Keratinocyte (primary cell): ENCODE data around the gene TEKTIP1. TPM values are rescaled to one million over a fixed set of nuclear protein-coding genes. Genes with fewer than 3 reads are reported as not detected.

ENCODE experiments used
- DNase-seq: peaks from one replicate; pipeline ENCODE4 v3.0.0-alpha.2; 2011; ENCODE audit warnings: low read depth, missing footprints, low spot score
- FAIRE-seq: peaks from 2 replicates; lab custom pipeline; 2011; peaks lifted over from hg19 to GRCh38; lab: Jason Lieb, UNC
- H2AFZ ChIP-seq: 2 replicates; pipeline ENCODE4 v1.6.0; 2012; ENCODE audit warnings: low read length, control low read depth, inconsistent platforms; ENCODE audit not compliant: control insufficient read depth
- H3K27ac ChIP-seq: 2 replicates; pipeline ENCODE4 v1.5.1; 2011; ENCODE audit warnings: low read length; ENCODE audit not compliant: control insufficient read depth, insufficient read depth
- H3K27me3 ChIP-seq: 3 replicates; pipeline ENCODE4 v1.6.0; 2011; ENCODE audit warnings: low read length; ENCODE audit not compliant: control insufficient read depth, insufficient read depth; ENCODE audit errors: extremely low read depth
- H3K36me3 ChIP-seq, 2 experiments: 2 replicates in 1 of 2; 3 replicates in 1 of 2; pipeline ENCODE4 v1.5.1; 2011; ENCODE audit warnings: low read length in 2 of 2, mild to moderate bottlenecking in 1 of 2; ENCODE audit not compliant: control insufficient read depth in 2 of 2, insufficient read depth in 2 of 2; ENCODE audit errors: extremely low read depth in 1 of 2
- H3K4me1 ChIP-seq: 3 replicates; pipeline ENCODE4 v1.5.1; 2011; ENCODE audit warnings: low read length; ENCODE audit not compliant: control insufficient read depth, insufficient read depth; ENCODE audit errors: extremely low read depth
- H3K4me2 ChIP-seq: 3 replicates; pipeline ENCODE4 v1.6.0; 2011; ENCODE audit warnings: low read depth, low read length; ENCODE audit not compliant: control insufficient read depth, insufficient read depth; ENCODE audit errors: extremely low read depth
- H3K4me3 ChIP-seq, 3 experiments: fragments of 200-600 bp in 1 of 3; sonication (generic) in 1 of 3; 2 replicates in 2 of 3; 3 replicates in 1 of 3; pipeline ENCODE4 v1.5.1; 2011 to 2016; ENCODE audit warnings: low read length in 3 of 3, mild to moderate bottlenecking in 3 of 3, control low read depth in 2 of 3, inconsistent platforms in 1 of 3, low read depth in 1 of 3, mixed read lengths in 1 of 3, mixed run types in 1 of 3, moderate library complexity in 1 of 3; ENCODE audit not compliant: control insufficient read depth in 2 of 3, insufficient read depth in 2 of 3; ENCODE audit errors: extremely low read depth in 1 of 3
- H3K79me2 ChIP-seq: 2 replicates; pipeline ENCODE4 v1.6.0; 2012; ENCODE audit warnings: low read length; ENCODE audit not compliant: control insufficient read depth, insufficient read depth
- H3K9ac ChIP-seq: 3 replicates; pipeline ENCODE4 v1.6.0; 2011; ENCODE audit warnings: low read length; ENCODE audit not compliant: control insufficient read depth, insufficient read depth; ENCODE audit errors: extremely low read depth
- H3K9me1 ChIP-seq: 3 replicates; pipeline ENCODE4 v1.6.0; 2011; ENCODE audit warnings: low read length; ENCODE audit not compliant: control insufficient read depth, insufficient read depth; ENCODE audit errors: extremely low read depth
- H3K9me3 ChIP-seq: 2 replicates; pipeline ENCODE4 v1.5.1; 2012; ENCODE audit warnings: low read depth, low read length; ENCODE audit not compliant: control insufficient read depth
- H4K20me1 ChIP-seq: 3 replicates; pipeline ENCODE4 v1.6.0; 2011; ENCODE audit warnings: low read length; ENCODE audit not compliant: control insufficient read depth, insufficient read depth; ENCODE audit errors: extremely low read depth
- EZH2 ChIP-seq: IDR thresholded peaks from one replicate; pipeline ENCODE4 v1.6.1; 2012; ENCODE audit warnings: inconsistent platforms, mild to moderate bottlenecking, low read length, moderate library complexity
- dilution Hi-C: fragments of 300-500 bp; cut with MboI; formaldehyde crosslinking; loops from one replicate; pipeline ENCODE4 v1.7.0; 2020; ENCODE audit warnings: low sequenced_read_pairs; ENCODE audit not compliant: extremely low pct_ligation_motif_present
- polyA plus RNA-seq, 5 experiments: library from polyadenylated mRNA; depleted of rRNA in 3 of 5; stranded (reverse) in 3 of 5; stranded (forward) in 1 of 5; unstranded in 1 of 5; fragments of >200 nt; gene quantifications; 1 replicate in 1 of 5; 2 replicates in 3 of 5; 3 replicates in 1 of 5; pipeline versions ENCODE4 v1.2.1 to v1.2.3, GENCODE V29; 2011 to 2012; ENCODE audit warnings: missing spikeins in 2 of 5, low read depth in 1 of 5, low replicate concordance in 1 of 5
- TF ChIP-seq, protein P1 (sequence below), 3 experiments: IDR thresholded peaks in 1 of 3; conservative IDR thresholded peaks in 1 of 3; optimal IDR thresholded peaks in 1 of 3; 2 replicates in 2 of 3; 3 replicates in 1 of 3; pipeline versions ENCODE3 to v1.5.1; 2011; ENCODE audit warnings: low read length in 3 of 3, mild to moderate bottlenecking in 3 of 3, moderate library complexity in 2 of 3, control low read depth in 1 of 3, inconsistent platforms in 1 of 3; ENCODE audit not compliant: insufficient read depth in 2 of 3; ENCODE audit errors: extremely low read depth in 1 of 3

Gene TEKTIP1
- polyA plus RNA-seq, 1 donor (not counting 4 experiments of a cell fraction or from before 2014, with no cell fraction given), result not detected

DNA sequence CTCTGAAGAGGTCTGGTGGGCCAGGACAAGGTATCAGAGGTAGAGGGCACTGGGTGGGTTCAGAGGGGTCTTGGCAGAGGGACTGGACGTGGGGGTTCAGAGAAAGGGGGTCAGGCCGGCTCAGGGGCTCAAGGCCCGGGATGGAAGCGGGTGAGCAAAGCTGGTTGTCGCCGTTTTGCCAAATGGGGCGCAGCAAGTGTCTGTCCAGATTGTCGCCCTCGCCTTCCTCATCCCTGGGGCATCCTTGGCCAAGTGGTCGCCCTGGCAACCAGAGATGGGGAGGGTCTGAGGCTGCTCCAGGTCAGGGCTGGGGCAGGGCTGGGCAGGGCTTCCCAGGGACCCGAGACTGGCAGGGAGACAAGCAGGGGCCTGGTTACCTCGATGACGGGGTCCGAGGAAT, 45.3 kb upstream of the TEKTIP1 start:
- H3K9ac ChIP-seq, result no peak overlapping the region
- dilution Hi-C loops, result no loop called here
- H3K4me2 ChIP-seq, result no peak overlapping the region
- H3K27ac ChIP-seq, result no peak overlapping the region
- peaks cover 13 to 27% of the 10 kb centered on the region in 2 experiments for H3K36me3 ChIP-seq
- H3K4me1 ChIP-seq, result no peaks in the 10 kb centered on the region
- H2AFZ ChIP-seq, result no peak overlapping the region
- H3K79me2 ChIP-seq, result peaks cover 15% of the 10 kb centered on the region
- FAIRE-seq (no peak), DNase-seq (no peak)
- H3K27me3 ChIP-seq, result no peaks in the 10 kb centered on the region
- H3K4me3 ChIP-seq, result no peak overlapping the region
- peaks cover 2% of the 10 kb centered on the region for H3K9me1 ChIP-seq
- no peaks in the 10 kb centered on the region for H3K9me3 ChIP-seq
- peaks cover 2% of the 10 kb centered on the region for H4K20me1 ChIP-seq
- TF ChIP-seq EZH2, result no peak
- TF ChIP-seq, protein P1, sequence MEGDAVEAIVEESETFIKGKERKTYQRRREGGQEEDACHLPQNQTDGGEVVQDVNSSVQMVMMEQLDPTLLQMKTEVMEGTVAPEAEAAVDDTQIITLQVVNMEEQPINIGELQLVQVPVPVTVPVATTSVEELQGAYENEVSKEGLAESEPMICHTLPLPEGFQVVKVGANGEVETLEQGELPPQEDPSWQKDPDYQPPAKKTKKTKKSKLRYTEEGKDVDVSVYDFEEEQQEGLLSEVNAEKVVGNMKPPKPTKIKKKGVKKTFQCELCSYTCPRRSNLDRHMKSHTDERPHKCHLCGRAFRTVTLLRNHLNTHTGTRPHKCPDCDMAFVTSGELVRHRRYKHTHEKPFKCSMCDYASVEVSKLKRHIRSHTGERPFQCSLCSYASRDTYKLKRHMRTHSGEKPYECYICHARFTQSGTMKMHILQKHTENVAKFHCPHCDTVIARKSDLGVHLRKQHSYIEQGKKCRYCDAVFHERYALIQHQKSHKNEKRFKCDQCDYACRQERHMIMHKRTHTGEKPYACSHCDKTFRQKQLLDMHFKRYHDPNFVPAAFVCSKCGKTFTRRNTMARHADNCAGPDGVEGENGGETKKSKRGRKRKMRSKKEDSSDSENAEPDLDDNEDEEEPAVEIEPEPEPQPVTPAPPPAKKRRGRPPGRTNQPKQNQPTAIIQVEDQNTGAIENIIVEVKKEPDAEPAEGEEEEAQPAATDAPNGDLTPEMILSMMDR (optimal IDR thresholded peaks at IDR 0.05 in 1 of 3, IDR thresholded peaks at IDR 0.05 in 1 of 3, conservative IDR thresholded peaks at IDR 0.05 in 1 of 3; ENCODE audit: extremely low read depth in 1 of 3, insufficient read depth in 2 of 3, low read length in 3 of 3), result no peak

DNA sequence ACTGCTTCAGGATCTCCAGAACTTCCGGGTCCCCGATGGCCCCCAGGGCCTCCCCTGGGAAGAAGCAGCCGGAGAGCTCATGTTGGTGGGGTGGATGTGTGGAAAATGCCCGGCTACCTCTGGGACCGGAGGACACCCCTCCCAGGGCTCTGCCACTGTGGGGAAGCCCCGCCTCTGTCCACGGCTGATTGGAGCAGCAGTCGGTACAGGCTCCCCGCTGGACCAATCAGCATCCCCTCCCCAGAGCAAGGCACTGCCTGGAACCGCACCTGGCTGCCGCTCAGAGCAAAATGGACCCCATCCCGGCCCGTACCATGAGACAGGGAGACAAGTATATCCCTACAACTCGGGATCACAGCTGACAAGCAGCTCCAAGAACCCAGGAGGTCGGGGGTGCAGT, 44.9 kb upstream of the TEKTIP1 start:
- H3K4me3 ChIP-seq, result no peak overlapping the region
- H3K9me3 ChIP-seq, result no peaks in the 10 kb centered on the region
- no peak overlapping the region for H2AFZ ChIP-seq
- no peaks in the 10 kb centered on the region for H3K4me1 ChIP-seq
- dilution Hi-C loops, result no loop called here
- no peaks in the 10 kb centered on the region for H3K27me3 ChIP-seq
- no peak overlapping the region for H3K4me2 ChIP-seq
- H3K27ac ChIP-seq, result no peak overlapping the region
- peaks cover 17% of the 10 kb centered on the region for H3K79me2 ChIP-seq
- peaks cover 2% of the 10 kb centered on the region for H4K20me1 ChIP-seq
- no peak for DNase-seq
- no peak for FAIRE-seq
- no peak for TF ChIP-seq EZH2
- TF ChIP-seq, protein P1 (optimal IDR thresholded peaks at IDR 0.05 in 1 of 3, IDR thresholded peaks at IDR 0.05 in 1 of 3, conservative IDR thresholded peaks at IDR 0.05 in 1 of 3; ENCODE audit: extremely low read depth in 1 of 3, insufficient read depth in 2 of 3, low read length in 3 of 3), result no peak
- H3K36me3 ChIP-seq, result peaks cover 13 to 27% of the 10 kb centered on the region in 2 experiments
- no peak overlapping the region for H3K9ac ChIP-seq
- H3K9me1 ChIP-seq, result peaks cover 3% of the 10 kb centered on the region
